CD1c-positive myeloid dendritic cell (primary cell): ENCODE data around the gene LRP1-AS.

ENCODE experiments used
- DNase-seq: peaks from one replicate; pipeline ENCODE4 v3.0.0-alpha.2; 2016; ENCODE audit errors: extremely low spot score

LRP1-AS gene

DNA sequence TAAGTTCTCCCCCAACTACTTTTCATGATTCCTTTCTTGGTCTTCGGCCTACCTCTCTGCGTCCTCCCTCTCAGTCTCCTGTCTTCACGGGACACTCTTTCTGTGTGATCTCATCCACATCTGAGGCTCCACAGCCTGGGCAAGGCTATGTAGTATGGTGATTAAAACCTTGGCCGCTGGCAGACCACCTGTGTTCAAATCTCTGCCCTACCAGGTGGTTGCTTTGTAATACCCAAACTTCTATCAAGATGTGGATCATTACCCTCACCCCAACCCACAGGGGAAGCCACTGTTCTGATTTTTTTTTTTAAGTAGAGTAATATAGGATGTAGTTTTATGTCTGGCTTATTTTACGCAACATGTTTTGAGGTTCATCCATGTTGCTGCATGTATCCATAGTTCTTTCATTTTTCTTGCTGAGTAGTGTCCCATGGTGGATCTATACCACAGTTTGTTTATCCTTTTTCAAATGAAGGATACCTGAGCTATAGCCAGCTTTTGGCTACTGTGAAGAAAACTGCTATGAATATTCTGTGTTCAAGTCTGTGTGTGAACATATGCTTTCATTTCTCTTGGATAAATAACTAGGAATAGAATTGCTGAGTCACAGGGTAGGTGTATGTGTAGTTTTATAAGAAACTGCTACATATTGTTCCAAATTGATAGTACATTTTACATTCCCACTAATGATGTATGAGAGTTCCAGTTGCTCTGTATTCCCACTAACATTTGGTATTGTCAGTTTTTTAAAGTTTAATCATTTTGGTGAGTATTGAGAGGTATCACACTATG lies 27.9 kb downstream of the LRP1-AS start:
- no peak for DNase-seq

DNA sequence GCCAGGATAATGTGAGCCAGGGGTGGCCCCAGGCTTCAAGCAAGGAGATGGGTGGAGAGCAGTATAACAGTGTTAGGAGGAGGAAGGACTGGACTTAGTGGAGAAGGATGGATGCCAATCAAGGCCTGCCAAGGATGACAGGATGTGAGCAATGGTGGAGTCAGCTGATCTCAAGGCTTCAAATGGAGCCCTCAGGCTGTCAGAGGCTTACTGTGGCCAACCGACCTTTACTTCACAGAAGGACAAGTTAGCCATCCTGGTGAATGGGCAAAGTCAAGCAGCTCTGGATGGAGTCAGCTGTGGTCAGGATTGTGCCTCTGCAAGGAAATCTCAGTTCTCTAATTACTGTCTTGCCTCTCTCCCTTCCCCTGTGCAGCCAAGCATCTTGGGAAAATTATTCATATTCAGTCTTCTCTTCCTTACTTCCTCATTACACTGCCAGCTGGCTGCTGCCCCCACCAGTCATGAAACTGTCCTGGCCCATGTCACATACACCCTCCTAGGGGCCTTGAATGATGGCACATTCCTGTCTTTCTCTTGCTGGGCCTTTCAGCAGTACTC lies 28.6 kb downstream of the LRP1-AS start:
- peak; percentile 89 for DNase-seq

DNA sequence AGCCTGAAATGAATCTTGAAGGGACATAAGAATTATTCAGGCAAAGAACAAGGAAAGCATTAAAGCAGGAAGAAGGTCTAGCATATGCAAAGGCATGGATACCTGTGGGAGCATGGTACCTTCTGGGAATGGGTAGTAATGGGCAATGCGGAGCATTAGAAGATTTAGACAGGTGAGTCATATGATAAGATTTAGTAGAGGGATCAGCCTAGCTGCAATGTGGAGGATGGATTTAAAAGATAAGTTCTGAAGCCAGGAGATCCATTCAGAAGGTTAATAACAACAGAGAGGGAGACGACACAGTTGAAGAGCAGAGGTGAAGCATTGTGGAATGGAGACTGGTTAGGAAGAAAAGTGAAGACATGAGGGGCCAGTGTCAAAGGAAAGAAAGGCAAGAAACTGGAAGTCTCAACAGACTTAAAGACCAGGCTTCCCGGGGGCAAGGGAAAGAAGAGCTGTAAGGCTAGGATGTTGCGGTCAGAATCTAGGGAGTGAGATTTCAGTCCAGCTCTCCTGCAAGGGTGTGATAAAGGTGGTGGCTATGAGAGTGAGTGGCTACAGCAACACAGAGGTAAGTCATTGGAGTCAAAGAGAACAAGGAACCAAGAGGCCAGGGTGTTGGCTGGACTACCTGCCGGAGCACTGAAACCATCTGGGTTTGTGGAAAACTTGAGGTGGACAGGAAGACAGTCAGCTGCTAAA lies 30.7 kb downstream of the LRP1-AS start:
- DNase-seq, result no peak

- DNase-seq, result no peak
These were observed 34.7 kb downstream of the LRP1-AS start for GRCh38 chr12:57112492-57113294.

- peak; percentile 93 for DNase-seq
These were observed 36.2 kb downstream of the LRP1-AS start, which contains the start of gene STAT6 for GRCh38 chr12:57111031-57111734. TSS of gene STAT6 (minus strand) at chr12:57111362. CDS start at chr12:57108278, 3,084 bp downstream.

DNA sequence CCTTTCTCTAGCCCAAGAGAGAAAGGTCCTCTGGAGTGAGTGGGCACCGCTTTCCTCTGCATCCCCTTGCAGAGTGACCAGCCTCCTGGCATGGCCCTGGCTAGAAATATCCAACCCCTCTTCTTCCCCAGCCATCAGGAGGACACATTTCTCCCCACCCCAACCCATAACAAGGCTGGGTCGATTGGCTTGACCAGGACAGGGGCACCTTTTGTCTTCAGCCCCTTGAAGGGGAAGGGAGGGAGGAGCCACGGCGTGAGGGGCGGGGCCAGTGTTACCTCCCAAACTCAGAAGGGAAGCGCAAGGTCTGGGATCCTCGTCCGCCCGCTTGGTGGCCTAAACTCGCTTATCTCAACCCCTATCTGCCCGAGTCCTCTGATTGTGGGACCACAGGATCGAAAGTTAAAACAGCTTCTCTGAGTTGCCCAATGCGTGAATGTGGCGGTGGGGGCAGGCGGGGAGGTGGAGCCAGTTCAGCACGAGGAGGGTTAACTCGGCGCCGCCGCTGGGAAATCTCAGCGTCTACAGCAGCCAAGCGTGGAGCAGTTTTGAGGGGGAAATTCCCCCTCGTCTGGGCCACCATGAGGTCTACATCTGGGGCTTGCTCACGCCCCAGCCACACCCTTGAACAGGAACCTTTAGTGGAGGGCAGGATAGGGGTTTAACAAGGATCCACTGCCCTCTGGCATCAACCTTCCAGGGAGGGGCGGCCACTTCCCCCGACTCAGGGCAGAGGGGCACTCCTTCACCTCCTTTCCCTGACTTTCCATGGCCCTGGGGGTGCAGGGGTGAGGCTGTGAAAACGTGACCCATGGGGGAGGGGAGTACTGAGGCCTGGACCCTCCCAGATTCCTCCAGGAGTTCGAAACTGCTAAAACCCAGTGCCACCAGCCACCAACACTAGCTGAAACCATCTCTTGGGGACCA lies 37.1 kb downstream of the LRP1-AS start:
- peak; percentile 65 for DNase-seq

DNA sequence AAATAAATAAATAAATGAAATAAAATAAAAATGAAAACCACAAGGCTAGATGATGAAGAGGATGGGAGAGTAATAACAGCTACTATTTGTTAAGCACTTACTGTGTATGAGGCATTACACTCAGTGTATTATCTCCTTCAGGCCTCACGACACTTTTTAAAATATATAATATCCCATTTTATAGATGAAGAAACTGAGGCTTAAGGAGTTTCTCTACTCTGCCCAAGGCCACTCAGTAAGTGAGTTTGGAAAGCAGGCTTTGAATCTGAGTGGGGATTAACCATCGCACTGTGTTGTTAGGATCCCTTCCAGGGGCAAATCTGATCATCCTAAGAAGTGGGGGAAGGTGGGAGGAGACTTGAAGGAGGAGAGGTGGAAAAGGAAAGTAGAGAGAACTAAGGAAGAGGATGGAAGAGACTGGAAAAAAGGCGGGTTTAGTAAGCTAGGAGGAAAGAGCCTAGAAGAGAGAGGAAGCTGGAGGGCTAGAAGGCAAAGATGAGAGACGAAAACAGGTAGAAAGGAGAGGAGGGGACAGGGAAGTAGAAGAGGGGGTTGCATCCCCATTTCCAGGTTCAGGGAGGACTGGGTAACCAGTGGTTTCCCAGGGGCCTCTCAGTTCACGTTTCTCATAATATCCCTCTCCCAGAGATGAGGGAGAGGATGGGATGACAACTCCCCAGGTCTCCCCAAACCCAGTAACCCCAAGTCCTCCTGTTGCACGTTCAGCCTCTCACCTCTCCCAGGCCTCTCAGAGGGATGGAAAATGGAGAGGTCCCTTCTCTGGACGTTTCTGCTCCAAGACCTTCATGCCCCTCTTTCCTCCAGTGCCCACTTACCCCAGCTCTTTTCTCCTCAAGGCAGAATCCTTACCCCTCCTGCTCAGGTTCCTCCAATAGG lies 38.0 kb downstream of the LRP1-AS start:
- no peak for DNase-seq

DNA sequence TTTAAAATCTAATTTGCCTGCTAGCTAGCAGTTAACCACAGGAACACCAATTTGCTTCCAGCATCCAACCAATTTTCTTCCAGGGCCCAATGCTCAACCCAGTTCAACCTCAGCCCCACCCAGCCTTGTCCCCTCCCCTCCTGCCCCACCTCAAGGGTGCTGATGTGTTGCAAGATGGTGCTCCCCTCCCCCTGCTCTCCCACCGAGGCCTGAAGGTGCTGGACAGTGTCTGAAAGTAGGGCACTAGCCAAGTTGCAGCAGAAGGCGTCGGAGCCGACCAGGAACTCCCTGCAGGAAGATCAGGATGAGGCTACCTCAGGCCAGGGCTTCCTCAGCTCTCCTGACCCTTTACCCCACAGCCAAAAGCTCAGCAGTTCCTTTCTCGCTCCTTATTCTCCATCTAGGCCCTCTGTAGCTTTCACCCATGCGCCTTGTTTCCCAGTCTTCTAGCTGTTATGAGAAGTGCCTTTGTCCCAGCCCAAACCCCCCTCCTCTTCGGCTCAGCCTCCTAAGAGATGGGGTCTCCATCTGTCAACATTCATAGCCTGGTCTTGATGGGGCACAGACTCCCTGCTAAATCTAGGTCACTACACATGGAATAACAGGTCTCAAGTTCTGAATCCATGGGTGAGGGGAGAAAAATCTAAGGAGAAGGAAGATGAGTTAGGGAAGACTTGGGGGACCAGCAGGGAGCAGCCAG lies 39.8 kb downstream of the LRP1-AS start:
- DNase-seq, result no peak

- no peak for DNase-seq
These were observed 41.3 kb downstream of the LRP1-AS start for GRCh38 chr12:57106021-57106708.

DNA sequence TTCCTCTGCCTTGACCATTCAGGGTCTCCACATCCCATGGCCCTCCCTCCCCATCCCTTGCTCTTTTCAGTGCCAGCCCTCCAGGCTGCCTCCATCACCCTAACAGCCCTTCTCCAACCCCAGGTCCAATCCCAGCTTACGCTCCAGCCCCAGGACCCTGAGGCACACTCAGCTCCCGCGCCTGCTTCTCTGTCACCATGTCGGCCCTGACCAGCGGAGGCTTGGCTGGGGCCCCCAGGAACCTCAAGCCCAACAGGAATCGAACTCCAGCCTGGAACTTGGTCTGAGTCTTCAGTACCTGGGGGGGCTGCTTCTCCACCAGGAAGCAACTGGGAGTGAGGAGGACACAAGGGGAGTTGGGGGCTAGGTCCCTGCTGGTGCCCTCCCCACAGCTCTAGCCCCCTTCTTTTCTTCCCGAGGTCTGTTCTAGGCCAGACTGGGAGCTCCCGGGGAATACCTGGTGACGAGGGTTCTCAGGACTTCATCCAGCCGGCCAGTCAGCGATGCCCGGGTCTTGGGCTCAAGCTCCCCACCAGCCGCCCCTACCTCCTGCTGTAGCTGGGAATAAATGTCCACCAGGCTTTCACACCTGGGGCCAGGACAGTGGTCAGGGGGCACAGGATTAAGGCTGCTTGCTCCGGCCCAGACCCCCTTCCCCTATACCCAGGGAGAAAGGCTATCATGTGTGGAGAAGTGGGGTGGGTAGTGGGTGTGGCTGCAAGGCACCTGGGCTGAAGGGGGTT lies 42.2 kb downstream of the LRP1-AS start:
- DNase-seq, result no peak

DNA sequence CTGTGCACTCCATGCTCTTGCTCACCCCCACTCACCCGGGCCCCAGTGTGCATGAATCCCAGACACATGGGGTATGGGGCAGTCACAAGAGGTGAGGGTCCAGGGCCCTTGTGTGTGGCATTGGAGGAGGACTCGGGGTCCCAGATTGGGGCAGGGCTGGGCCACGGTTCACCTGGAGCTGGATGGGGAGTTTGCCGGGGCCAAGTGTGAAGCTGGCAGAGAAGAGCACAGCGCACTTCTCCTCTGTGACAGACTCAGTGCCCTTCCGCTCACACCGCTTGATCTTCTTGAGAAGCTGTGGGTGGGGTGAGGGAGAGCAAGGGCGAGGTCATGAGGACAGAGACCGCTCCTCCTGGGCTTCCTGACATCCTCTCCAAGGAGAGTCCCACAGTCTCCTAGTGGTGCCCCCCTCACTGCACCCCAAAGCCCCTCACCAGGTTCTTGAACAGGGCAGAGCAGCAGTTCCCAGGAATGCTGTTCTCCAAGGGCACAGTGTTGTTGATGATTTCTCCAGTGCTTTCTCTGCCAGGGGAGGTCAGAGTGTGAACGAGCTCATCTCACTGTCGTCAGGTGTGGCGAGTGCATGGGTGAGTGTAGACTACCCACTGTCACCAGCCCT lies 43.0 kb downstream of the LRP1-AS start:
- DNase-seq, result peak; percentile 65

- DNase-seq, result no peak
These were observed 43.6 kb downstream of the LRP1-AS start for GRCh38 chr12:57103856-57104255.

GRCh38 chr12:57101892-57102695 lies 45.3 kb downstream of the LRP1-AS start:
- DNase-seq, result peak; percentile 53

DNA sequence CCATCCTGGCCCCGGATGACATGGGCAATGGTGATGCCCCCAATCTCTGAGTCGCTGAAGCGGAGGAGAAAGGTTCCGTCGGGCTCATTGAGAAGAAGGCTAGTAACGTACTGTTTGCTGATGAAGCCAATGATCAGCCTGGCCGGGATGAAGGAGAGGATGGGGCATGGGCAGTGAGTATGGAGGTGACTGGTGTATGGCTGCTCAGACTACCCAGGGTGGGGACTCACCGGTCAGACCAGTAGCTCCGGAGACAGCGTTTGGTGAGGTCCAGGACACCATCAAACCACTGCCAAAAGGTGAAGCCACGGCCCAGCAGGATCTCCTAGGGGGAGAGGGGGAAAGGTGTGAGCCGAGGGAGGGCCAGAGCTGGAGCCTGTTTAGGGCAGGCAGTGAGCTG lies 47.7 kb downstream of the LRP1-AS start:
- DNase-seq, result no peak

DNA sequence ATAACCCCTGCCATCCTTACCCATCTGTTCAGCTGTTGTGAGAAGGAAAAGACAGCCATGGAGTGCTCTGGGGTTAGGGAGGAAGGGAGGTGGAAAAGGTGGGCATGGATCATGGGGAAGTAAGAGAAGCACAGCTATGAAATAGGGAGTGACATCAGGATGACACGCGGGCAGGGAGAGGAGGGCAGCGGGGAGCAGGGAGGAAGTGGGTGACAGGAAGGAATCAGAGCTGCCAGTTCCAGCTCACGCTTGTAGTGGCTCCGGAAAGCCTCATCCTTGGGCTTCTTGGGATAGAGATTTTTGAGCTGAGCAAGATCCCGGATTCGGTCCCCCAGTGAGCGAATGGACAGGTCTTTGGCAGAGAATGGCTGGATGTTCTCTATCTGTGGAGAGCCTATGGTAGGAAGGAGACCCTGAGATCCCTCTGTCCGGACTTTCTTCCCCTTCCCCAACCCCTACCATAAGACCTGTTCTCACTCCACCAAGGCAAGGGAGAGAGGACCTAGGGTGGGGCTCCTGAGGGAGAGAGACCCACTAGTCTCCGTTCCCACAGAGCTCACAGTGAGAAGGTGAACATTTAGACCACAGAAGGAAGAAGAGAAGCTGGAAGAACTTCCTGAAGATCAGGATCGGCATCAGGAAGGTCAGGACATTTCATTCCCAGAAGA lies 48.2 kb downstream of the LRP1-AS start:
- DNase-seq, result peak; percentile 53
